HG03175 (cell line): Measurements from ENCODE around the gene AGFG1.
"Not testable (repeated sequence)": the region's sequence is repeated elsewhere in the genome, so short reads cannot be mapped to it uniquely, and the experiment has no call there.

Experiments used
- ATAC-seq: cut with Tn5 transposase; IDR thresholded peaks from one replicate; pipeline ENCODE4 v1.9.1; 2021; ENCODE audit warnings: mild to moderate bottlenecking, moderate library complexity; ENCODE audit not compliant: unreplicated experiment

Gene AGFG1

DNA sequence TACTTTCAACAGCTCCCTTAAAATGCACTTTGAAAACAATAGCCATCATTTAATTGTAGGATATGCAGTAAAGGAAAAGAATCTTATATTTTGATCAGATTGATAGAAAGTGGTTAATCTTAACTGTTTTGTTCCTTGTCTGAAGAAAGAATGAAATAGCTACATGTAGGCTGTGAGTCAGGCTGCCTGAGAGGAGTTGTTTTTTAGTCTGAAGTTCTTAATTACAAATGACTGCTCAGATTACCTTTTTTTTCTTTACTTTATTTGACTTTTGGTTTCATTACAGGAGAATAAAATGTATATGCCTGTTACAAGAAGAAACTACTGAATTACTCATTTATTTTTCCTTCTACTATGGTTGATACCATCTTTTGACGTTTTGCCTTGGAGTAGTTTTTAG is 56.8 kb downstream of the AGFG1 start:
- no peak for ATAC-seq

DNA sequence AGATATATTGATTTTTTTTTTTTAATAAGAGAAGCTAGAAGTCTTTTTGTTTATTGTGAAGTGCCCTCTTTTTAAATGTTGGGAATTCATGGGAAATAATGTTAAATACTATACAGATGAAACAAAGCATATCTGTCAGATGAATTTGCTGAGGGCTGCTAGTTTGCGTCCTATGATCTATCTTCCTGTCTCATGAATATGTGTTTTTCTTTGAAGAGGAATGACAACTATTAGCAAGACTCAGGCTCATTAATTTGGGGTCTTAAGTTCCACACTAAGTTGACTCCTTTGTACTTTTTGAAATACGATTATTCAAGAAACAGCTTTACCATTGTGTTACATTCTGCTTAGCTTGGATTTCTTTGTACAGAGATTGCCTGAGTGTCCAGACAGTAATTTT is 57.9 kb downstream of the AGFG1 start:
- ATAC-seq = no peak

DNA sequence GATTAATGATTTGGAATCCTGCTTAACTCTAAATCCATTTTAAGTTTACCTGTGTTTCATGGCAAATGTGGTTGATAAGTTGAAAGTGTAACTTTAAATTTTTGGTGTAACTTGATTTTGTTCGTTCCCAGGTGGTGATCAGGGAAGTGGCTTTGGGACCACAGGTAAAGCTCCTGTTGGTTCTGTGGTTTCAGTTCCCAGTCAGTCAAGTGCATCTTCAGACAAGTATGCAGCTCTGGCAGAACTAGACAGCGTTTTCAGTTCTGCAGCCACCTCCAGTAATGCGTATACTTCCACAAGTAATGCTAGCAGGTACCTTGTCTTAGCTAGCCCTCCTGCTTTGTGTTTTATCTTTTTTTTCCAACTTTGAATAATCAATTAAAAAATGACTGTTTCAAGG is 62.8 kb downstream of the AGFG1 start:
- ATAC-seq = peak; percentile 63

DNA sequence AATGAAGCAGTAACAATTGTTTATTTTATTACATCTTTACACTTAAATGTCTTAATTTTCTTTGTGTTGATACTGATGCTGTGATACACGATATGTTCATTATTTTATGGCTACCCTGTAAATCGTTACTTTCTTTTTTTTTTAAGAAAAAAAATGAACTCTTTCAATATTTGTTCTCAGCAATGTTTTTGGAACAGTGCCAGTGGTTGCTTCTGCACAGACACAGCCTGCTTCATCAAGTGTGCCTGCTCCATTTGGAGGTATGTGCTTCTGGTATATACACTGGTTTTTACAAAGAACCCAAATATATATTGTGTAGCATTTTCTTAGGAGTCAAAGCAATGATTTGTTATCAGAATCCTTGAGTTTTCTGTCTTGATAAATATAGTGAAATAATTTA is 64.5 kb downstream of the AGFG1 start:
- no peak for ATAC-seq

DNA sequence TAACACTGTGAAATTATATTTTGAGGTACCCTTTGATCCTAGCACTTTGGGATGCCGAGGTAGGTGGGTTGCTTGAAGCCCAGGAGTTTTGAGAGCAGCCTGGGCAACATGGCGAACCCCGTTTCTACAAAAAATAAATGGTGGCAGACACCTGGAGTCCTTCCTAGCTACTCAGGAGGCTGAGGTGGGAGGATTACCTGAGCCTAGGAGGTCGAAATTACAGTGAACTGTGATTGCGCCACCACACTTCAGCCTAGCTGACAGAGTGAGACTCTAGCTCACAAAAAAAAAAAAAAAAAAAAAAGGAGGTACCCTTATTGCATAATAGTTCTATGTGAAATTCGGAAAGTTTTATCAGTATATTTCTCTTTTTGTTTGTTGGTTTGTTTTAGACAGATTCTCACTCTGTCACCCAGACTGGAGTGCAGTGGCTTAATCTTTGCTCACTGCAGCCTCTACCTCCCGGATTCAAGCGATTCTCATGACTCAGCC is 67.6 kb downstream of the AGFG1 start:
- ATAC-seq = no peak

DNA sequence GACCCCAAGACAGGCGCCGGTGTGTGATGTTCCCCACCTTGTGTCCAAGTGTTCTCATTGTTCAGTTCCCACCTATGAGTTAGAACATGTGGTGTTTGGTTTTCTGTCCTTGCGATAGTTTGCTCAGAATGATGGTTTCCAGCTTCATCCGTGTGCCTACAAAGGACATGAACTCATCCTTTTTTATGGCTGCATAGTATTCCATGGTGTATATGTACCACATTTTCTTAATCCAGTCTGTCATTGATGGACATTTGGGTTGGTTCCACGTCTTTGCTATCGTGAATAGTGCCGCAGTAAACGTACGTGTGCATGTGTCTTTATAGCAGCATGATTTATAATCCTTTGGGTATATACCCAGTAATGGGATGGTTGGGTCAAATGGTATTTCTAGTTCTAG is 68.4 kb downstream of the AGFG1 start:
- ATAC-seq = not testable (repeated sequence)

DNA sequence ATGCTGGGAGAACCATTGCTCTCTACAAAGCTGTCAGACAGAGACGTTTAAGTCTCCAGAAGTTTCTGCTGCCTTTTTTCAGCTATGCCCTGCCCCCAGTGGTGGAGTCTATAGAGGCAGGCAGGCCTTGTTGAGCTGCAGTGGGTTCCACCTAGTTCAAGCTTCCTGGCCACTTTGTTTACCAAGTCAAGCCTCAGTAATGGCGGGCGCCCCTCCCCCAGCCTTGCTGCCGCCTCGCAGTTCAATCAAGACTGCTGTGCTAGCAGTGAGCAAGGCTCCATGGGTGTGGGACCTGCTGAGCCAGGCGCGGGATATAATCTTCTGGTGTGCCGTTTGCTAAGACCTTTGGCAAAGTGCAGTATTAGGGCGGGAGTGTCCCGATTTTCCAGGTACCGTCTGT is 74.0 kb downstream of the AGFG1 start:
- no peak for ATAC-seq

DNA sequence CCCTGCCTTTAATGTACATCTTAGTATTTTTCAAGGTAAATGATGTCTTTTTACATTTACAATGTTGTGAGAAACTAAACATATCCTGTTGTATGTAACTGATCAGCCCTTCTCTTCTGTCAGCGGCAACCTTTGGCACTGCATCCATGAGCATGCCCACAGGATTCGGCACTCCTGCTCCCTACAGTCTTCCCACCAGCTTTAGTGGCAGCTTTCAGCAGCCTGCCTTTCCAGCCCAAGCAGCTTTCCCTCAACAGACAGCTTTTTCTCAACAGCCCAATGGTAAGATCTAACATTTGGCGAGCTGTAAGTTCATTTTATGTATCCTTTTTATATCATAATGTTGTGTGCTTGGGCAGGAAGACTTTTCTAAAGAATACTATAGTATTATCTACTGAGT is 79.9 kb downstream of the AGFG1 start:
- ATAC-seq = no peak

DNA sequence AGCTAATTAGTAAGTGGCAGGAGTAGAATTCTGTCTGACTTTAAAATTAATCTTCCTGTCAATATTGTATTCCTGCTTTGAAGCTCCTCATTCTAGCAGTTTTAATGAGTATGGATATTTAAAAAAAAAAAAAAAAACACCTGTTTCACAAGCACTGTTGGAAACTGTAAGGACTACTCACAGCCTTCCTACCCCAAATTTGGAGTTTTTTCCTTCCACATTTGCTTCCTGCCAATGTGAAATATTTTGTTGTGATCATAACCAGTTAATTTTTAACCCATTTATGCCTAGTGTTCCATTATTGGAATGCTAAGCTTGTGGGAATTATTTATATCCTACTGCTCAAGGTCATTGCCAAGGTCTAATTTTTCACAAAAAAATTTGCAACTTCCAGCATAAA is 90.6 kb downstream of the AGFG1 start:
- no peak for ATAC-seq

DNA sequence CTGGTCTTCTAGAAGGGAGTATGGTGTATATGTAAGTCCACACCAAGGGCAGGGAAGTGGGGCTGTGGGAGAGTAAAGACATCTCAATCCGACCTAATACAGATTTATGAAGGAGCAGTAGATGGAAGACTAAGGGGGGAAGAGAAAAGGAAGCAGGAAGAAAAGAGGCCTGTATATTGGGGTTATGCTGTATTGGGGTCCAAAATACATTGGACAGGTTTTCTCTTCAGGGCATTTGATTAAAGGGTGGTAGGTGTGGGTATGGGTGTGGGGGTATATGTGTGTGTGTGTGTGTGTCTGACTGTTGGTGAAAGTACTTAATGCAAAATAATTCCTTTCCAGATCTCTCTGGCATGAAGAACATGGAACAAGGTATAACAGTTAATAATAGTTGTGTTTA is 93.1 kb downstream of the AGFG1 start:
- ATAC-seq = no peak

DNA sequence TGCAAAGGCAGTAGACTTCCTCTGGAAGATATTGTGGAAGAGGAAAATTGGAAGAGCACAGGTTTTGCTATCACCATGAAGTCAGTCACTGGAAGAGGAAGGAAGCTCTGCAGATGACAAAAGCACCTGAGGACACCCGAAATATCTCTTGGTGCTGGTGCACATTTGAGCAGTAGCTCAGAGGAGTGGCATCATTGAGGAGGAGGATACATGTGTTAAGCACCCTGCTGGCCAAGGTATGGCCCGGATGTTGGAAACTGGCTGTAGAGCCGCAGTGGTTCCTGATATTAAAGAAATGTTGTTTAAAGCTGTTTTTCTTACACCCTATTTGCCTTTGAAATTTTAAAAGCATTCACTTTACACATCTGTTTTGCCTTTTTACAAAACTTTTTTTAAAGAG is 94.1 kb downstream of the AGFG1 start:
- ATAC-seq = no peak

DNA sequence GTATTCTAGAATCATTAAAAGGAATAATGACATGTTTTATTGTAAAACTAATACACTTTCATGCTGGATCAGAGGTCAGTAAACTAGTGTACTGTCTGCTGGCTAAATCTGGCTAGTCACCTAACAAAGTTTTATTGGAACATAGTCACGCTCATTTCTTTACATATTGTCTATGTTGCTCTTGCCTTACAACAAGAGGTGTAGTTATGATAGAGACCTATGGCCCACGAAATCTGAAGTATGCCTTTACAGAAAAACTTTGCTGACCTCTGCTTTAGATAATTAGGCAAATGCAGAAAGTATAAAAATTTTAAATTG is 96.9 kb downstream of the AGFG1 start:
- no peak for ATAC-seq

DNA sequence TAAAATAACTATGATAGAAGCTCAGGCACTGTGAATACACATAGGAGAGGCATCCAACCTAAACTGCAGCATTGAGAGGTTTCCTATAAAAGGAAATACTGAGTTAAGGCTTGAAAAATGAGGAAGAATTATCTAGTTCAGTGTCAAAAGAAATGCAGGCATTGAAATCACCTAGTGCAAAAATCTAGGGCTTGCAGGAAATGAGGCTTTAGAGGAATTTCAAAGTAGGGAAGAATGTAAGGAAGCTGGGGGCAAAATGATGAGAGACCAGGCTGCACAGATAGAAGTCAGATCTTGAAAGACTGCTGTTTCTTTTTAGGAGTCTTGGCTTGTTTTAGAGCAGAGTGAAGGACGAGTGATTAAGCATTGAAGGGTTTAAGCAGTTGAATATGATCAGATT is 98.7 kb downstream of the AGFG1 start:
- ATAC-seq = no peak

DNA sequence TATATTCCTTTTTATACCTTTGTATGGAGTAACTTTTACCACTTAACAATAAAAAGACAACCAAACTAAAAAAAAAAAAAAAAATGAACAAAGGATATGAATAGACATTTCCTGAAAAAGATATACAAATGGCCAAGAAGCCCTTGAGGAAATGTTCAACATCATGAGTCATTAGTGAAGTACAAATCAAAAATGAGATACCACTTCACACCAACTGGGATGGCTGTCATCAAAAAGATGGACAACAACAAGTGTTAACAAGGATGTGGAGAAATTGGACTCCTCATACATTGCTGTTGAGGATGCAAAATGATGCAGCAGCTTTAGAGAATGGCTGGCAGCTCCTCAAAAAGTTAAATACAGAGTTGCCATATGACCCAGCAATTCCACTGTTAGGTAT is 104.2 kb downstream of the AGFG1 start:
- no peak for ATAC-seq

DNA sequence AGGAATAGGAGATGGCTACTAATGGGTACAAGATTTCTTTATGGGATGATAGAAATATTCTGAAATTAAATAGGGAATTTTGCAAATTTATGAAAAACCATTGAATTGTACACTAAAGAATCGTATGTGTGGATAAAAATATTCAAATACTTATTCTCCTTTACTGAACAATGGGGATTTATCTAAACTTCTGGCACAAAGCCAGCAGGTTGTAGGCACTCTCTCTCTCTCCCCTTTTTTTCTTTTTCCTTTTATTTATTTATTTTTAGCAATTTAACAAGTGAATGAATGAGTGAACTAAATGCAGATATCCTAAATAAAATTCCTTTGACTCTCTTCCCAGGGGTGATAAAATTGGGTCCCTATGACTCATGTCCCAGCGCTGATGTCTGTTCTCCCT is 104.9 kb downstream of the AGFG1 start:
- no peak for ATAC-seq

DNA sequence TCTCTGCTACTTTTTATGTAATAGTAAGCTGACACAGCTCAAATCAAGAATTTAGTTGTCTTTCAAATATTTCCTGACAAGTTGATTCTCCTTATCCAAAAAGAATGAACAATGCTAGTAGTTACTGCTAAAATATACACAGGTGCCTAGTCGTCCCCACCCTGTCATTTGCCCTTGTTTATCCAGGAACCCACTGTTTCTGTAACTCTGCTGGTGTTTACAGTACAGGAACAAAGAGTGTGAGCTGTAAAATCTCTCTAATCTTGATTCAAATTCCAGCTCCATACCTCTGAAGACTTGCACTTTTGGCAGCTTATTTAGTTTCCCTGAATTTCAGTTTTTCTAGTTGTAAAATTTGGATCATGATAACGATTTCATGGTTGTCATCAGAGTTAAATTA is 105.6 kb downstream of the AGFG1 start:
- no peak for ATAC-seq

DNA sequence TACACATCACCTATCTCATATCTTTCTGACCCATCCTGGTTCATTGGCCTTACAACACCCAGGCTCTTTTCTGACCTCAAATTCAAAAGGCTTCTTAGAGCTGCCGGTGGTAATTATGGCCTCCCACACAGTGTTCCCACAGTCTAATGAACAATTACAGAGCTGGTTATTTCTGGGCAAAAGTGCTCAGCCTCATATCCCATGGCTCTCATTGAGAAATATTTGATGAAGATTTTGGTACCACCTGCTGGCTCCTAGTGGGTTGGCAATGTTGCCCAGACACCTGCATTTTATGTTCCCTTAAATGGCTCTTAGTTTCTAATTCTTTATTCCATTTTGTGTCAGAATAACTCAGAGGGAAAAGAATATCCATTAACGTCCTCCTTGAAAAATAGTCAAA is 106.7 kb downstream of the AGFG1 start:
- ATAC-seq = no peak

DNA sequence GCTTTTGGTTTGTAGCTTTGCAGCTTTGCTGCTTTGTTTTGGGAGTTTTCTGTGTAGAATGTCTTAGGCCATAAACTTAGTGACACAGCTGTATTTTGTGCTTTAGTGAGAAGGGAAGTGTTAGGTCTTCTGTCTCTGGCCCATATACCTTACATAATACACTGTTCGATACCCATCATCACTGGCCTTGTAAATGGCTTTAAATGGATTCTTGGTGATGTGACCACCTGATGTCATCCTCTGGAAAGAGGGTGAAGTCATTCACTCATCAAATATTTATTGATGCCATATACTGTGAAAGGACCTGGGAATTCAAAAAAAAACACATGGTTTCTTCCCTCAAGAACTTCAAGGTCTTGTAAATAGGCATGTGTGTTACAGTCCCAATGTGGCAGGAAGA is 107.8 kb downstream of the AGFG1 start:
- ATAC-seq = no peak

DNA sequence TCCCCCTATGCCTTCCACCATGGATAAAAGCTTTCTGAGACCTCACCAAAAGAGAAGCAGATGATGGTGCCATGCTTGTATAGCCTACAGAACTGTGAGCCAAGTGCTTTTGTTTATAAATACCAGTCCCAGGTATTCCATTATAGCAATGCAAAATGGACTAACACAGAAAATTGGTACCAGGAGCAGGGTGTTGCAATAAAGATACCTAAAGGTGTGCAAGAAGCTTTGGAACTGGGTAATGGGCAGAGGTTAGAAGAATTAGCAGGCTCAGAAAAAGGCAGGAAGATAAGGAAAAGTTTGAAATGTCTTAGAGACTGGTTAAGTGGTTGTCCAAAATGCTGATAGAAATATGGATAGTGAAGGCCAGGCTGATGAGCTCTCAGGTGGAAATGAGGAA is 110.4 kb downstream of the AGFG1 start:
- no peak for ATAC-seq

DNA sequence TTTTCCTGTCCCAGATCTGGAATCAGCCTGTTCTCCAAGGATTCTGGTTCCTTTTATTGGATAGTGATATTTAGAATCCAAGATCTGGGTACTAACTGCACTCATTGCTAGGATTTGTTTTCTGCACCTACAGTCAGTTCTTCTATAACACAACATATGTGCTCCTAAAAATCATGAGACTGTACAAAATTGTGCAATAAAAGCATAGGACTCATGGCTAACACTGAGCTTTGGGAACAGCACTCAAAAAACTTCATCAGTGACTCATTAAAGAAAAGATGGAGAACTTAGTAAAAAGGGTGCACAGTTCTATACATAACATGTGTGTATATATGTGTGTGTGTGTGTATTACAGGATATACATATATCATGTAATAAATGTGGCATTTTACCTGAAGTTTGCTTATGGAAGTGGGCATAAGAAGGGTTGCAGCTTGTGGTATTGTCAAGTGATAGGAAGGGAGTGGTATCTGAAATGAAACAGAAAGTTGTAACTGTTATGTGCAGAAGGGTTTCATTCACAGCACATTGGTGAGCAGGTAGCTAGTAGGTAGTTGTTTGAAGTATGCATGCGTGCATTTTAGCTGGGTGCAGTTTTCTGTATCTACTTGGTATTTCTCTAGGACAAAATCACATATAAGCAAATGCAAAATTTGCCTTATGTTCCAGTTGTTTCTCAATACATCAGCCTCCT is 120.9 kb downstream of the AGFG1 start:
- peak; percentile 73 for ATAC-seq

DNA sequence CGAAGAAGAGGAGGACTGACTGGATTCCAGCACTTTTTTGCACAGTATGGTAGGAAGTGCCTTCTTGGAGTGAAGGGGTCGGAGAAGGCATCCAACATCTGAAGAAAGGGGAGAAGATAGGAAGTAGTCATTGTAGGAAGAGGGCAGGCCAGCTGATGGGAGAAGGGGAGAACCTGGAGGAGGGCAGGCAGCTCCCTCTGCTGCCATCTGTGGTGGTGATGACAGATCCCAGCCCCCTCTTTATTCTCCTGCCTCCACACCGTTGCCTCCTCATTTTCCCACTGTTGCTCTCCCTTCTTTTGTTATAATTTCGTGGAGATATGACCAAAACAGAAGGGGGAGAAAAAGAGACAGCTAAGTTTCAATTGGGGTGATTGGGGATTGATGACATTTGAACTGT is 123.8 kb downstream of the AGFG1 start:
- no peak for ATAC-seq

DNA sequence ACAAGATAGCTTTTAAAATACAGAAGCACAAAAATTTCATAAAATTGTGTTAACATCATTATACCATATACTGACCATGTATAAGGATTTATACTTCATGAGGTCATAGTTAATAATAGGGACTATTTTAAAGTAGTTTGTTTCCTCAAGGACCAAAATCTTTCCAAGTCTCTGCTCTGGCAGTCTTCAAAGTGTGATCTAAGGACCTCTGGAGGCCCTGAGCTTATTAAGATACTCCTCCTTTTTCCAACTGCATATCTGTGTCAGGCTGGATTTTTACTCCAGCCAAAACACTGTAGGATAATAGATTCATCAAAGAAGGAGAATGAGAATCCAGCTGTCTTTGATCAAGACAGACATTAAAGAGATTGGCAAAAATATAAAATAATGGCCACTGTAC is 125.1 kb downstream of the AGFG1 start:
- no peak for ATAC-seq

DNA sequence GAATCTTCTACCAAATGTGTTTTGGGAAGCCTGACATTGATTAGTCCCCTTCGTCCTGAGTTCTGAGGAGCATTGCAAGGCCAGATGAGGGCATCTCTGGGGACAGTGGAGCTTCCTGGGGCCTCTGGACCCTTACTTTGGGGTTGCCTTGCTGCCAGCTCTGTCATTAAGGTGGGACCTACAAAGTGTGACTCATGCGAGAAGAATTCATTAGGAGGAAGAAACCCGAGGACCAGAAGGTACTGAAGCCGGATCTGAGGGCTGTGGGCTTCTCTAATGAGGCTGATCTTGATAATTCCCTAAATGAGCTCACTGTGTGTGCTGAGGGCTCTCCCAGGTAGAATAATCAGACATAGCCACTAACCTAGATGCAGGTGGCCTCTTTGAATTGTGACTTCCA is 126.0 kb downstream of the AGFG1 start:
- ATAC-seq = no peak
